ENCODE results near the gene PIP5KL1.

Gene PIP5KL1, protein sequence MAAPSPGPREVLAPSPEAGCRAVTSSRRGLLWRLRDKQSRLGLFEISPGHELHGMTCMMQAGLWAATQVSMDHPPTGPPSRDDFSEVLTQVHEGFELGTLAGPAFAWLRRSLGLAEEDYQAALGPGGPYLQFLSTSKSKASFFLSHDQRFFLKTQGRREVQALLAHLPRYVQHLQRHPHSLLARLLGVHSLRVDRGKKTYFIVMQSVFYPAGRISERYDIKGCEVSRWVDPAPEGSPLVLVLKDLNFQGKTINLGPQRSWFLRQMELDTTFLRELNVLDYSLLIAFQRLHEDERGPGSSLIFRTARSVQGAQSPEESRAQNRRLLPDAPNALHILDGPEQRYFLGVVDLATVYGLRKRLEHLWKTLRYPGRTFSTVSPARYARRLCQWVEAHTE

DNA sequence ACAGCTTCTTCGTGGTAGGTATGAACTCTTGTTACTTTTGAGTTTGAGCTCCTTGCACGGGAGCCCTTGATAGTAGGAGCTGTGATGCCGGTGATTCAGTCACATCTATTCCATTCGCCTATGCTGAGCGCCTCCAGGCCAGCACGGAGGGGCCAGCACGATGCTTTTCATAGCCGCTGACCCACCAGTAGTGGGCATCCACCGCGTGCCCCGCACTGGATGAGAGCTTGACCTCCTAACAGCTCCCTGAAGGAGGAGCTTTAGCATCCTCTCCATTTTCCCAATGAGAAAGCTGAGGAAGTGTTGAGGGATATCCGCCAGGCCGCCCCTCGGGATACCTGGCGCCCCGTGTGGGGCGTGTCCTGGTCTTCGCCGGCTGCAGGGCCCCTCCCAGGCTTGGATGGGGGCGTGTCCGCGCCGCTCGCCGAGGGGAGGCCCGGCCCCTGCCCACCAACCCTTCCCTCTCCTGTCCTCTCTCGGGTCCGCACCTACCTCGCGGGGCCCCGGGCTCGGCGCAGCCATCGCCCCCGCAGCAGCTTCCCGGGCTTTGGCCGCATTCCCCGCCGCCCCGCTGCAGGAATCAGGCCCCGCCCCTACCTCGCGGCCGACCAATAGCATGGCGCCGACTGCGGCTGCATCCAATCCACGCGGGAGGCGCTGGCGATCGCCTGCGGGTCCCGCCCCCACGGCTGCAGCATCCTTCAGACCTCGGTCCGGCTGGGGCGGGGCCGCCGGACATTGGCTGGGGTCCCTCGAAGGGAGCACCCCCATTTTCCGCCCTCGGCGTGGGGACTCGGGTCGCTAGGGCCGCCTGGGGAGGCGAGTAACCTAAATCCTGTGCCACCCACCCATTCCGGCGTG is at the start of gene PIP5KL1:
PIP5KL1 (minus strand) TSS at position 547 of the 861 bp plus-strand sequence; CDS start at position 522, 25 bp downstream.
- TF ChIP-seq POLR2A (IDR thresholded peaks at IDR 0.05; ENCODE audit: low read length), result no peak
- no peak for TF ChIP-seq GATA1 (IDR thresholded peaks at IDR 0.05; ENCODE audit: low read depth, low read length)
- peak; percentile 77 to 84 for DNase-seq

DNA sequence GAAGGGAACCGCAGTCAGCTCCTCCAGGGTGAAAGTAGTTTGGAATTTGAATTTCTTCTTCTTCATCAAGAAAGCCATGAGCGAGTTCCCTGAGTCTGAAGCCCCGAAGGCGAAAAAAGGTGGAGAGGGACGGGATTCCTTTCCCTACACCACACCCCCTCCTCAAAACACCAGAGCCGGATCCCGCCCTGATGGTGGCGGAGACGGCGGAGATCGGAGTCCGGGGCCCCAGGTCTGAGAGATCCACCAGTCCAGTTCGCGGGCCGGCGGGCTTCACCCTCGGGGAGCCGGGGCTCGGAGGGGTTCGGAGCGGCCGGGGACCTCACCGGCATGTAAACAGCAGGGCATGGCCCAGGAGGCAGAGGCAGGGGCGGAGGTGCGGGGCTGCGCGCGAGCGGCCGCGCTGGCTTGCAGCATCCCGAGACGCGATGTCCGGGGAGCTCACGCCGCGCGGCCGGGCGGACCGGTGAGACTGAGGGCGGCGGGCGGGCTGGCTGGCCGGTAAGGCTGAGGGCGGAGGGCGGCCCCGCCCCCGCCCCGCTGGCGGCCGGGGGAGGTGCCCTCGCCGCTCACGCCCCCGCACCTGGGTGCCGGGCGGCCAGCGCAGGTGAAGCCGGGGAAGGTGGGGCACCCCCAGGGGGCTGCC is 49.6 kb upstream of the PIP5KL1 start:
- TF ChIP-seq GATA1 (IDR thresholded peaks at IDR 0.05; ENCODE audit: low read depth, low read length), result no peak
- TF ChIP-seq POLR2A (IDR thresholded peaks at IDR 0.05; ENCODE audit: low read length), result no peak
- peak; percentile 60 to 75 for DNase-seq

DNA sequence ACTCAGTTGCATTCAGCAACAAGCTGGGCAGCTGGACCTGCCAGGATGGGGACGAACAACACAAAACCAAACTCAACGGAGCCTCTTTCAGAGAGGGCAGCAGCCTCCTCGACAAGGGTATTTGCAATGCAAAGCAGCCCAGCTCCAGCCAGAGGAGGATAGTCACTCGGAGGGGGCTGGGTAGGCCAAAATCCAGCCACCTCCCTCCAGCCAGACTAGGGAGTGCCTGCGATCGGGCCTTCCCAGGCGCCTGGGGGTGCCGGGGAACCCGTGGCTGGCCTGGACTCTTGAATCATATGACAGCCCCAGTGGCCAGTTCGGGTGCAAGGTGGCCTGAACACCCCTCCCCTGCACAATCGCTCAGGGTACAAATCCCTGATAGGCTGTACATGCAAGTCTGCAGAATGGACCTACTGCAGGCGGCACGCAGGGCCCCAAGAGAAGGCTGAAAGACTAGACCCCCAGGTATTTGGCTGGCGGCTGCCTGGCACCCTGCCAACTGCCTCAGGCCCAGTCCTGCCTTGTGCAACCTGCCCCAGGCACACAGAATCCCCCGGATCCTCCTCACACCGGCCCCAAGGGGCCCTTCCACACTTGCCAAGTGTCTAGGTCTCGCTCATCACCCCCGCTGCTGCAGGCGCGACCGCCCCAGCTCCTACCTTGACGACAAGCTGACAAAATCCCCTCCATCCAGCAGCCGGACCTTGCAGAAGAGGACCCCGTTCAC is 48.9 kb upstream of the PIP5KL1 start:
- DNase-seq, result peak; percentile 64 to 74
- TF ChIP-seq POLR2A (IDR thresholded peaks at IDR 0.05; ENCODE audit: low read length) (no peak), GATA1 (IDR thresholded peaks at IDR 0.05; ENCODE audit: low read depth, low read length) (no peak)

DNA sequence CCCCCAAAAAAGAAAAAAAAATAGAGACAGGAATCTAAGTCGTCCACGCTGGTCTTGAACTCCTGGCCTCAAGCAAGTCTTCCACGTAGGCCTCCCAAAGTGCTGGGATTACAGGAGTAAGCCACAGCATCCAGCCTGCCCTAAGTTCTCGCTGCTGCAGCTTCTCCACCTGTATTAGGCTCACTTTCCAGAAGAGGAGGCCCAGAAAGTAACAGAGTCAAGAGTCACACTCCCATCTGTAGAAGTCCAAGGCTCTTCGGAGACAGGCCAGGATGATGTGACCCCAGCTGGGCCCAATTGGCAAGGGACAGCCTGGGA is 48.4 kb upstream of the PIP5KL1 start:
- TF ChIP-seq GATA1 (IDR thresholded peaks at IDR 0.05; ENCODE audit: low read depth, low read length) (no peak), POLR2A (IDR thresholded peaks at IDR 0.05; ENCODE audit: low read length) (no peak)
- no peak for DNase-seq

DNA sequence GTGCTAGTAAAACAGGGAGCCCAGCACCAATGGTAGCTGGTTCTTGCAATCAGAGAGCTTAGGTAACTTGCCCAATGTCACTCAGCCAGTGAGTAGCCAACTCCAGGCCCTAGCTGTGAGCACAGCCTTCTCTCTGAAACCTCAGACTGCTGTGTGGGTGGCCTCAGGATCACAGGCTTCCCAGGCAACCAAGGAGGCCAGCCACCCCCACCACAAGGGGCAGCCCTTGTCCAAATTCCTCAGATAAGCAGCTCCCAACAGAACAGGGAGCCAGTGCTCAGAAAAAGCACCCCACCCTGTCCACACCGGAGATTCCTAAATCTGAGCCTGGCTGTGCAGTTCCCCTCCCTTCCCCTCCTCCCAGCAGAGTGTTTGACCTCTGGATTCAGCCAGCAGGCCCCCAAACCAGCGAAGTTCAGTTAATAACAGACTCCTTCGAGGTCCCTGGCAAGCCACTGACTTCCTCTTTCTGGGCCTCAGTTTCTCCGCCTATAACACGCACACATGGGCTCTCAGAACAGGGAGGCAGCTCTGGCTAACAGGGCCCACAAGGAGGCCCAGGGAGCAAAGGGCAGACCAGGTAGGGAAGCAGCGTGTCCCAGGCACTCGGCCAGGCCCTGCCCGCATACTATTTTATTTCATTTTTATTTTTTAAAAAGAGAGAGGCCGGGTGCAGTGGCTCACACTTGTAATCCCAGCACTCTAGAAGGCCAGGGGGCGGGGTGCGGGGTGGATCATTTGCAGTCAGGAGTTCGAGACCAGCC is 47.5 kb upstream of the PIP5KL1 start:
- no peak for TF ChIP-seq GATA1 (IDR thresholded peaks at IDR 0.05; ENCODE audit: low read depth, low read length)
- no peak for TF ChIP-seq POLR2A (IDR thresholded peaks at IDR 0.05; ENCODE audit: low read length)
- peak in 1 of 2 experiments; percentile 38 for DNase-seq

DNA sequence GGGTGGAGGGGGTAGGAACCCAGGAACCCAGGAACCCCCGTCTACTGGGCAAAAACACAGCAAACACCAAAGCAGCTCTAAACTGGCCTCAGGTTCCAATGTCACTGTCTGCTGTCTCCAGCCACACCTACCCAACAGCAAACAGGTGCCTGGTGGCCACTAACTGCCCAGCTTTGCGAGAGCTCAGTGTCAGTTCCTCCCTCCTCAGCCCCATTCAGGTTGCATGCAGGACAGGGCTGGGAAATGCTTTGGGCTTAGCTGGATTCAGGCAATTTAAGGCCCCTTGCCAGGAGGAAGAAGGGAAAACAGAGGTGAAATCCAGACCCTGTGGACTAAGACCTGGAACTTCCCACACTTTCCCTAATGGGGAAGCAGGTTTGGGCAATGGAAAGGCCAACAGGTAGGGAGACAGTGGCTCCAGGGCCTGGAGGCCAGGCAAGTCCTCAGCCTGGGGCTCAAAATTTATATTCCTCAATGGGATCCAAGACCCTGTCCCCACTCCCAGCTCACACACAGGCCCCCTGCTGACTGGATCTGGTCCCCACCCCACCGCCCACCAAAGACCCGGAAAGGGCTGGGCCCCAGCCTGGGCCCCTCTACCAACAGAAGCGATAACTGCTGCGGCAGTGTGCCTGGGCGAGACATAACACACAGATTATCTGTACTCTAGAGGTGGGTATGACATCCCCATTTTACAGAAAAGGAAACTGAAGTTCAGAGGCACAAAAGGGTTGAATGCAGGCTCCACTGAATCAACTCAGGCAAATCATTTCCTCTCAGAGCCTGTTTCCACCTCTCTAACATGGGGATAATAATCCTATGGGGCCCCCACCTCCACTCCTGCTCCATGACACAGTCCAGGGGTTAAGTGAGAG is 46.7 kb upstream of the PIP5KL1 start:
- TF ChIP-seq POLR2A (IDR thresholded peaks at IDR 0.05; ENCODE audit: low read length) (no peak), GATA1 (IDR thresholded peaks at IDR 0.05; ENCODE audit: low read depth, low read length) (no peak)
- no peak for DNase-seq

DNA sequence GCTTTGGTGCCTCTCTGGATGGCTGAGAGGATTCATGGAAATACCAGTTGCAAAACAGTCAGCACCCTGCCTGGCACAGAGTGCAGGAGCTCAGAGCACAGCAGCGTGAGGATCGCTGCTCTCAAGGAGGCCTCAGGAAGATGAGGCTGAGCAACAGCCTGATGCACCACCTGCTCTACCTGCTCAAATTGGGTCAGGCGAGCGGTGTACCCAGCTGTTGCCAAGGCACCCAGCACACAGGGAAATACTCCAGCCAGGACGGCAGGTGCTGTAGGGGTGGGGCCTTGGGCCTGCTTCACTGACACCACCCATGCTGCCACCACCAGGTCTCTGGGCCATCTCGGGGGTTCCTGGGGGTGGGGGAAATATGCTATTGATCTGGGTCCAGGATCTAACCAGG is 45.9 kb upstream of the PIP5KL1 start:
- DNase-seq, result no peak

DNA sequence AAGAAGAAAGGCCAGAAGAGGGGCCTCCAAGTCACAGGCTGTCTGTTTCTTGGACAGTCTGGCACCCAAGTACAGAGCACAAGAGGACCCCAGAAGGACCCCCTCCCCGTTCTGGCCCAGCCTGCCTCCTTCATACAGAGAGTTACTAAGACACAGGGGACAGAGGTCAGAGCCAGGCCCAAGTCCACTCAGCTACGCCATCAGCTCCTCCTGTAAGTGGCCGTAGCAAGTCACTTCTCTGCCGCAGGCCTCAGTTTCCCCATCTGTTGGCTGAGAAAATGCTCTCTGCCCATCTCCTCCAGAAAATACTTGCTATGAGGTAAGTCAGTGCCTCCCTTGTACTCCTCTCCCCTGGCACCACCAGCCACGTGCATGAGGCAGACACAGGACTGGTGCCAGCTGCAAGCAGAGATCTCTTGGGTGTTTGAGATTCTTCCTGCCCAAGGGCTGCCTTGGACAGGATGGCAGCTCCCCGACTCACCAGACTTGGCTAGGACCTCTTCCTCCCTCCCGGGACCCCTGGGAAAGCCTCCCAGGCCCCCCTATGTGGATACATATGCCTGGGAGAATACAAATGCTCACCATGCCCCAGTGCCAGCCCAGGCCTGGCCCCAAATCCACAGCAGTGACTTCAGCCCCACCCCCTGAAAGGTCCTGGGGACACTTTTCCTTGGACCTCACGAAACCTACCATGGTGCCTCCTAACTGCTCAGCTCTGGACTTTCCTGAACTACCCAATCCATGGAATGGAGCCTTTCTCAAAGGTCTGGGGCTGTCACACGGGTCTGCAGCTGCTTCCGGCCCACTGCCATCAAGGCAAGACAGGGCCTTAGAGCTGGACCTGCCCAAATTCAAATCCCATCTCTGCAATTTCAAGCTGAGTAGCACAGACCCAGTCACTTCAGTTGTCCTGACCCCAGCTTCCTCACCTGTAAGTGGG is 45.1 kb upstream of the PIP5KL1 start:
- DNase-seq, result no peak
- TF ChIP-seq POLR2A (IDR thresholded peaks at IDR 0.05; ENCODE audit: low read length), result no peak
- no peak for TF ChIP-seq GATA1 (IDR thresholded peaks at IDR 0.05; ENCODE audit: low read depth, low read length)

More for the DNA sequence above, 45.9 kb upstream of the PIP5KL1 start:
- no peak for TF ChIP-seq GATA1 (IDR thresholded peaks at IDR 0.05; ENCODE audit: low read depth, low read length)
- no peak for TF ChIP-seq POLR2A (IDR thresholded peaks at IDR 0.05; ENCODE audit: low read length)

DNA sequence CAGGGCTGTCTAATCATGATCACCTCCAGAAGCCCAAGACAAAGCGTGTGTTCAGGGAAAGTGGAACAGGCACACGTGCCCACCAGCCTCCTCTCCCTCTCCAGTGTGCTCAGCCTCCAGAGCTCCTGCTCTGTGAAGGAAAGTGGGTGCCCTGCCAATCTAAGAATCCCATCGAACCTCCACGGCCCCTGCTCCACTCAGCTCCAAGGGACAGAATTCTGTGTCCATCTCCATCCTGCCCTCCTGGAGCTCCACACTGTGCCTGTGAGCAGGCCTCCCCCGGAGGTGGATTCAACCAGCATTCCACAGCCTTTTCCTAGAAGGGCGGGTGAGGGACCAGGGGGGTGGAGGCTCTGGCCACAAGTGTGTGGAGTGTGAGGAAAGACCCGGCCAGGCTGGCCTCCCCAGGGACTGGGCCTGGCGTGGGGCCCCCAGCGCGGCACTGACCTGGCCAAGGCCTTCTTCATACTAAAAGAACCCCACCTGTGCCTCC is 44.2 kb upstream of the PIP5KL1 start:
- TF ChIP-seq POLR2A (IDR thresholded peaks at IDR 0.05; ENCODE audit: low read length), result no peak
- TF ChIP-seq GATA1 (IDR thresholded peaks at IDR 0.05; ENCODE audit: low read depth, low read length), result no peak
- DNase-seq, result no peak

DNA sequence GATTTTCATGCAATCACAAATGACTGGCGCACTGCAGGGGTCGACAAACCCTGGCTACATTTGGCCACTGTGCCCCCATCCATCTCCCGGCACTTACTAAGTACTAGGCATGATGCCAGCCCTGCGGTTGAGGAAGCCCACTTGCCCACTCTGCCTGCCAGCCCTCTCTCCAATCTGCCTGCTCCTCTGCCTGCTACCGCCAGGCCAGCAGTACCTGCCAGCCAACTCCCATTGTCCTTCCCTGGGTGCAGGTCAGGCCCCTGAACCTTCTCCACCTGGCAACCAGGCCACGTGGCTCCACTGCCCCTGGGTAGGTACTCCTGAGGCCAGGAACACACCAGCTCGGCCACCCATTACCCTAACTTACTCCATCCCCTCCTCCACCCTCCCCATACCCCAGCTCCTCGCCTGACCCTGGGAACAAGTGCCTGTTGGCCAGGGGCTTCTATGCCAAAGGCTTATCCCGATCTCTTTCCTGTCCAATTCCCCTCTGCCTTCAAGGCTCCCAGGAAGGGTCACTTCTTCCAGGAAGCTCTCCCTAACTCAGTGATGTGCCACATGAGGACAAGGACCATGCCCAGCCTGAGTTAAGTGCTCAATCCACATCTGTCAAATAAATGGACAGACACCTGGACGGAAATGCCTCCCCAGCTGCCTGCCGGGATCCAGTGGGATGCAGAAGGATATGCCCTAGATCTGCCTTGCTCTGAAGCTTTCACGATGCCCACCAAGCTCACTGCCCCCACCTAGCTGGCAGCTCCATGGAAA is 43.6 kb upstream of the PIP5KL1 start:
- DNase-seq, result no peak
- TF ChIP-seq POLR2A (IDR thresholded peaks at IDR 0.05; ENCODE audit: low read length) (no peak), GATA1 (IDR thresholded peaks at IDR 0.05; ENCODE audit: low read depth, low read length) (no peak)
